Renal cortex interstitium (tissue), 11 donors: ENCODE data around the gene FAM200A. TPM values are rescaled to one million over a fixed set of nuclear protein-coding genes. Genes with fewer than 3 reads are reported as not detected.
"Not testable (repeated sequence)": the region's sequence is repeated elsewhere in the genome, so short reads cannot be mapped to it uniquely, and the experiment has no call there.

Experiments used
- DNase-seq, 11 donors: peaks; one replicate each; pipeline ENCODE4 v3.0.0-alpha.2; 2013; ENCODE audit warnings: low read depth in 9 of 11, low spot score in 4 of 11; ENCODE audit errors: extremely low read depth in 1 of 11
- polyA plus RNA-seq, 3 donors: library from polyadenylated mRNA; unstranded; fragments of 120-200 nt; gene quantifications; one replicate each; pipeline ENCODE4 v1.2.1, GENCODE V29; 2013; ENCODE audit not compliant: insufficient read length in 3 of 3

The FAM200A gene
- polyA plus RNA-seq, 3 donors: 14.5 to 17.6 (median 15.7) TPM

DNA sequence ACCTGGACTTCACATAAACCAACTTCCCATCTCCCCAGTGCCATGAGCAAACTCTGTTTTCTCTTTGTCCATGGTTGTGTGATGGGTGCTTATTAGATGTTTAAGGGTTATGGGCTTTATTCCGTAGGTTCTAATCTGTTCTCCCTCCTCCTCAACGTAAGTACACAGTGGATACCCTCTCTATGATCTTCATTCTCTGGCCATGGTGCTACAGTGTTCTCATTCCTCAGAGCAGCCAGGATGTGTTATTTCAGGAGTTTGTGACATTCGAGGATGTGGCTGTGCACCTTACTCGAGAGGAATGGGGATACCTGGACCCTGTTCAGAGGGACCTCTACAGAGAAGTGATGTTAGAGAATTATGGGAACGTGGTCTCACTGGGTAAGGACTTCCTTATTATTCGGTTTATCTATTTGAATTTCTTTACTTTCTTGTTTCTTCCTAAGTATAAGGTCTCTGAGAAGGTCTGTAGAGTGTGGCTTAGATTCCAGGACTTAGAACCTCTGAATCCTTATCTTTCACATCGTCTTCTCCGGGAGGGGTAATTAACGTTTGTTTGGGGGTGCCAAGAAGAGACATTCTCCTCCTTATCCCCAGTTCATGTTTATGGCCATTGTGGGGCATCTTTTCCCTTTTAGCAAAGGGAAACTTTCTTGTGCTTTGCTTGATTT lies 10.3 kb upstream of the FAM200A start:
- DNase-seq: no peak

DNA sequence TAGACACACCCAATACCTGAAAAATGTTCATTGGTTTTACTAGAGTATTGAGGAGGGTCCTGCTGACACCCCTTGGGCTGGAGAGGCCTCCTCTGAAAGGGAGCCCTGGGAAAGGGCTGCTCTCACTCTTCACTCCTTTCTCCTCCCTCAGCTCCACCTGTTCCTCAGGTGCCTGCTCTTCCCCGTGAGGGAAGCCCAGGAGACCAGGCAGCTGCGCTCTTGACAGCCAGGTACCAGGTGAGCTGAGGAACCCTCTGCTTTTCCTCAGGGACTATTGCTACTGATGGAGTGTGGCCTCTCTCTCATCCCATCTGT lies 9.8 kb upstream of the FAM200A start:
- DNase-seq: no peak

DNA sequence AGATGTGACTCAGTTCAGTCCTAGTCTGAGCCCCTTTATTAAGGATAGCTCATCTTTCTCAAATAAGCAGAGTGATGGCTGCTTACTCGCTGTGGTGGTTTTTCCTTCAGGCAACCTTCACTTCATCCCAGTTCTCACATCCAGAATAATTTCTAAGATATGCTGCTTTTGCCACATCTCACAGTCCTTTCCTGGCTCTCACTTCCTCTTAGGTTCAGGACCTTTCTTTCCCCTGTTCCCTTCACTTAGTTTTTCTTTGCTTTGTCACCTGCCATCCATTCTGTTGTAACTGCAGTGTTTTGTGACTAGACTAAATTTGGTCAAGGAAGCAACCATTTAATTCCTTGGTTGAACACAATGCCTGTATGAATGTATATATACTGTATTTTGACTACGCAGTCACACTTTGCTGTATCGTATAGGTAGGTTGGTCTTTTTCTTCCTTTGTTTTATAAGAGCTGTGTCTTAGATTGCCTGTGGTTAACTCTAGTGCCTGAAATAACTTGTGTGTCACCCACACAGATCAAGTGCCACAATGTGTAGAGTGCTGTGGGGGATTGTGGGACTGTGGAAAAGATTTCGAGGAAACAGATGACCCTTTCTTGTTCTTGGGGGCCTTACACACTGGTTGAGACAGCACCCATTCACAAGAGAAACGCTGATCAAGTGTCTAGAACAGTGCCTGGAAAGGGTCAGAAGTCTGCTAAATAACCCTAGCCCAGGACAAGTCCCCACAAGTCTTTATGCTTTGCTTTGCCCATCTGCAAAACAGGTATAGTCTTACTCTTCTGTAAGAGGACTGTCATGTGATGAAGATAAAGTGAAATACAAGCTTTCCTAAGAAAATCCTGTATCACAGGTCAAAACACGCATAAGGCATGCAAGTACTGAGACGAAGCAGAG lies 9.2 kb upstream of the FAM200A start:
- DNase-seq: no peak

GRCh38 chr7:99559175-99559915 lies 7.4 kb upstream of the FAM200A start:
- DNase-seq: peak in 2 of 11 donors; percentile 14 to 30

DNA sequence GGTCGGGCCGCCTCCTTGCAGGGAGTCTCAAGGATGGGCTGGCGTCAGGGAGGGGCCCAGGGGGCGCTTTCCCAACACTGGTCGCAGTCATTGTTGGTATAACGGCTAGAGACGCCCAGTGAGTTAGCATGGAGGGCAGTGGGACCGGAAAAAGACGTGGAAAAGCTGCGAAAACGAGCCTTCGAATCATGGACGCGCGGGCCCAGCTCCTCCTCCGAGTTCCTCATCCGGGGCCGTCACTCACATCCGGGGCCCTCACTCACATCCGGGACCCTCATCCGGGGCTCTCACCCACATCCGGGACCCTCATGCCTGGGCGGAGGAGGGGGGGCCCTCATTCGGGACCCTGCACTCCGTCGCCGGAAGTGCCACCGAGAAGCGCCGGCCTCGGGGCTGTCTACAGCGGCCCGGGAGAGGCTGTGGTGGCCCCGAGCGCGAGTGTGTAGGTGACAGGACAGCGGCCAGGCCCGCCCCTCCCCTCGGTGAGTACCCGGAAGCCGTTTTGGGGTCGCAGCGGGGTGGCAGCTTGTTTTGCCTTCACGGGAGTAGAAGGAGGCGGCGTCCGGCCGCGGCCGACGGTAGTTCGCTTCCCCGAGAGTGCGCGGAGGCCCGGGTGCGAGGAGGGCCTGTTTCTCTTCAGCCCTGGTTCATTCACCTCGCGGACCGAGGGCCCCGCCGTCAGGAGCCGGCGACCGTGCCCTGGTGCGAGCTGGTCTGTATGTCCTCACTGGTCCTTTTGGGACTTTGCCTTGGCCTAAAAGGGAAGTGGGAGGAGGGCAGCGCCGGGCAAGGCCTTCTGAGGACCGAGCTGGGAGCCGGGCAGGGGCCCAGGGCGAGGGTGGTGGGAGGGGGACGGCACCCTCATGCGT lies 6.6 kb upstream of the FAM200A start, which contains the start of gene ZNF655:
Gene ZNF655, plus strand, starts transcription at position 337 of the 869 bp plus-strand sequence. CDS start 1,918 bp downstream, outside the sequence.
- DNase-seq: peak in 10 of 11 donors; percentile 81 to 94 (median 90)

DNA sequence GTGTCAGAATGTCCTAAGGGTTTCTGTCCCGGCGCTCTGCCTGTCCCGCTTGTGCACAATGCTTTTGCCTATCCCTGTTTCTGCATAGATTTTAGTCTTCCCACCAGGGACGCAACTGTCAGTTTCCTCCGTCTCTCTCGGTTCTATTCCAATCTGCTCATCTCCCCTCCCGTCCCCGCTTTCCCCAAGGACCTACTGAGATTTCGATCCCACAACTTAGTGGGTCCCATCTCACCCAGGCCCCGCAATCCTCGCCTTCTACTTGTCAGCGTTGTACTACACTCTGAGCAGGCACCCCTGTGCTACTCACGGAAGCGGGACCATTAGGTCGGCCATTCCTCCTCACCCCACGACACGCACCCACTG lies 6.0 kb upstream of the FAM200A start:
- peak in 1 of 11 donors; percentile 4 for DNase-seq

DNA sequence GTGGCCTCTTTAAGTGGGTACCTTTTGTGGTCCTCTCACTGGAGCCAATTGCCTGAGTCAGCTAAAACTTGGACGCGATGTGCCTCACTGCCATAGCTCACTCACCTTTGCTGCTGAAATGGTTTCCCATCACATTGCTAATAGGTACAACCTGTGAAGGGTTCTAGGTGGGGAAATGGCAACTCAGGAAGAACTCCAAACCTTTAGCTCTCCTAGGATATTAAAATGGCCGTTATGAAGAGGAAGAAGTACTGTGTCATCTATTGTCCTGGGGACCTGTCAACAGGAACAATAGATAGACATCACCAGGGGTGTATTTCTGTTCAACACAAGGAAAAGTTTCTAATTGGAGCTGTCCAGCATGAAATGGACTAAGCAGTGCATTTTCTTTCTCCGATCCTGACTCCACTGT lies 5.3 kb upstream of the FAM200A start:
- DNase-seq: no peak

- no peak for DNase-seq
These were observed 3.0 kb upstream of the FAM200A start for GRCh38 chr7:99554939-99555338.

DNA sequence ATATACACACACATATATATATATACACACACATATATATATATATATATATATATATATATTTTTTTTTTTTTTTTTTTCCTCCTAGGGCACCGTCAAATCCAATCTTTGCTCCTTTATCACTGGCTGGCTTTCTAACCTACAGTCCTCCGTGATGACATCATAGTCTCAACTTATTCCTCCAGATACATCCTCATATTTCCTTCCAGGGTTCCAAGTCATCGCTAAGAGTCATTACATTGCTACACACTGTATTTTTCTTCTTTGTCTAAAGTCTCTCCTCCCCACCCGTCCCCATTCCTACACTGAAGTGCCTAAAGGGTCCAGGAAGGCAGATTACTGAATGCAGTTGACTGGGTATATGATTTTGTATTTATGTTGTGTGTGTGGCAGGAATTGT lies 1.1 kb upstream of the FAM200A start:
- DNase-seq: no peak

DNA sequence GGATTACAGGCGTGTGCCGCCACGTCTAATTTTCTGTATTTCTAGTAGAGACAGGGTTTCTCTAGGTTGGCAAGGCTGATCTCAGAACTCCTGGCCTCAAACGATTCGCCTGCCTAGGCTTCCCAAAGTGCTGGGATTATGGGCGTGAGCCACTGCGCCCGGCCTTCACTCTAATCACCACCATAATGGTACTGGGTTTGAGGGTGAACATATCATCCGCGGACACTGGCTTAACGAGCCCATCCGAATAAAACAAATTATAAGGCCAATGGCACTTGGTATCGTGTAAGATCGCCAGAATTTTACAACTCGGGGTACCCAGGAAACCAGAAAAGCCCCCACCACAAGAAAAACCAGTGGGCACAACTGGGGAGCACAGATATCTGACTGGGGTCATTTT lies 580 bp downstream of the FAM200A start:
- peak in 1 of 11 donors; percentile 5 for DNase-seq

DNA sequence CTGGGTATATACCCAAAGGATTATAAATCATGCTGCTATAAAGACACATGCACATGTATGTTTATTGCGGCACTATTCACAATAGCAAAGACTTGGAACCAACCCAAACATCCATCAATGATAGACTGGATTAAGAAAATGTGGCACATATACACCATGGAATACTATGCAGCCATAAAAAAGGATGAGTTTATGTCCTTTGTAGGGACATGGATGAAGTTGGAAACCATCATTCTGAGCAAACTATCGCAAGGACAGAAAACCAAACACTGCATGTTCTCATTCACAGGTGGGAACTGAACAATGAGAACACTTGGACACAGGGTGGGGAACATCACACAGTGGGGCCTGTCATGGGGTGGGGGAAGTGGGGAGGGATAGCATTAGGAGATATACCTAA lies 2.4 kb downstream of the FAM200A start:
- DNase-seq: not testable (repeated sequence)

GRCh38 chr7:99545308-99545707 lies 6.6 kb downstream of the FAM200A start:
- DNase-seq: not testable (repeated sequence)

GRCh38 chr7:99543916-99544315 lies 8.0 kb downstream of the FAM200A start:
- no peak for DNase-seq

- DNase-seq: no peak
These were observed 8.7 kb downstream of the FAM200A start for GRCh38 chr7:99543081-99543671.

GRCh38 chr7:99541212-99541611 lies 10.7 kb downstream of the FAM200A start:
- DNase-seq: no peak

- DNase-seq: no peak
These were observed 11.4 kb downstream of the FAM200A start for GRCh38 chr7:99540542-99540941.

DNA sequence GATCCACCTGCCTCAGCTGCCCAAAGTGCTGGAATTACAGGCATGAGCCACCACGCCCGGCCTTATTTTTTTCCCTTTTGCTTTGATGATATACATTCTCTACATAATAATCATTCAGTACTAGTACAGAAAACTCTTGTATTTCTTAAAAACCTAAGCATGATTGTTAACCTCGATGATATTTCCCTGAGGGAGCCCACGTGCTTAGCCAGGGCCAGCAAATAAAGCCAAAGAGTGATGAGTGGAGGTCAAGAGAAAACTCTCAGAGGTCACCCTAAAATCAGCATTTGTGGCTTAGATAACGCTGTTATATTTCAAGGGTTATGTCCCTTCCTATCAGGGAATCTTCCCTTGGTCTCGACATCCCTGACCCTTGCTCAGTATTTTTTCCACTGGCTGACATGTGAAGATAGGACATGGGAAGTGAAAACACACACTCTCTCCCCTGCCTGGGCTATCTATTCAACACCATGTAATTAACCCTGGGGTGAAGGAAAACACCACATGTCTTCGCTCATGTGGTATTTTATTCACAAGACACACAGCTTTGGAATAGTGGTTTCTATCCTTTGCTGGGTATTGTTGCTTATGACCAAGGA lies 12.6 kb downstream of the FAM200A start:
- no peak for DNase-seq

DNA sequence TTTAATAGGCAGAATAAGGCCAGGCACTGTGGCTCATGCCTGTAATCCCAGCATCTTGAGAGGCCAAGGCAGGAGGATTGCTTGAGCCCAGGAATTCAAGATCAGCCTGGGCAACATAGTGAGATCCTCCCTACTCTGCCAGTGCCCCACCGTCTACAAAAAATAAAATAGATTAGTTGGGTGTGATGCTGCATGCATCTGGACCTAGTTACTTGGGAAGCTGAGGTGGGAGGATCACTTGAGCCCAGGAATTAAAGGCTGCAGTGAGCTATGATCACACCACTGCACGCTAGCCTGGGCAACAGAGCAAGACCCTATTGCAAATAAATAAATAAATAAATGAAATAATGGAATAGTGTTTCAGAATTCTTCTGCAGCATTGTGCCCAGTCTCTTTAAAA lies 16.2 kb downstream of the FAM200A start:
- DNase-seq: no peak
